Naive thymus-derived CD4-positive, alpha-beta T cell (primary cell): ENCODE data around the gene SLC6A7. TPM values are rescaled to one million over a fixed set of nuclear protein-coding genes. Genes with fewer than 3 reads are reported as not detected.

Experiments used
- ATAC-seq: fragments of 150-1000 bp; cut with Tn5 transposase; 2 replicates; pipeline ENCODE4 v1.10.0; 2021; ENCODE audit warnings: mild to moderate bottlenecking, moderate library complexity
- CTCF ChIA-PET: fragments of 350-600 bp; sonication (Branson Sonifier 250); formaldehyde crosslinking; loops from one replicate; lab custom pipeline; 2021; ENCODE audit warnings: antibody characterized with exemption; lab: Charles Lee
- POLR2A ChIA-PET: fragments of 350-600 bp; sonication (Branson Sonifier 250); formaldehyde crosslinking; loops from one replicate; lab custom pipeline; 2021; ENCODE audit warnings: antibody characterized with exemption, inconsistent platforms; lab: Charles Lee
- DNase-seq, 9 donors: peaks; one replicate each; pipeline versions ENCODE4 v3.0.0 to v3.0.0-alpha.2; 2020 to 2022; ENCODE audit warnings: mixed read lengths in 1 of 9
- H3K27ac ChIP-seq: one replicate; pipeline ENCODE4 v1.7.0; 2013; ENCODE audit warnings: mild to moderate bottlenecking, low read depth, low read length, moderate library complexity
- H3K27me3 ChIP-seq, 2 donors: one replicate each; pipeline ENCODE4 v1.7.0; 2013; ENCODE audit warnings: low read length in 2 of 2, mild to moderate bottlenecking in 2 of 2, moderate library complexity in 2 of 2; ENCODE audit not compliant: control insufficient read depth in 2 of 2, insufficient read depth in 2 of 2
- H3K36me3 ChIP-seq, 3 experiments: 1 replicate in 2 of 3; 2 replicates in 1 of 3; pipeline ENCODE4 v1.7.0; 2013; ENCODE audit warnings: low read length in 3 of 3, mild to moderate bottlenecking in 3 of 3, moderate library complexity in 1 of 3; ENCODE audit not compliant: insufficient read depth in 3 of 3, control insufficient read depth in 2 of 3
- H3K4me1 ChIP-seq, 2 donors: one replicate each; pipeline ENCODE4 v1.7.0; 2013; ENCODE audit warnings: low read length in 2 of 2, mild to moderate bottlenecking in 2 of 2, moderate library complexity in 1 of 2; ENCODE audit not compliant: control insufficient read depth in 2 of 2, insufficient read depth in 2 of 2
- H3K4me3 ChIP-seq: 2 replicates; pipeline ENCODE4 v1.7.0; 2013; ENCODE audit warnings: mild to moderate bottlenecking, low read length
- H3K9me3 ChIP-seq, 3 experiments: 1 replicate in 2 of 3; 2 replicates in 1 of 3; pipeline ENCODE4 v1.7.0; 2013; ENCODE audit warnings: low read length in 3 of 3; ENCODE audit not compliant: control insufficient read depth in 2 of 3
- H3K27ac Mint-ChIP-seq, 9 donors: one replicate each; pipeline ENCODE4 v1.8.0; 2020 to 2022; ENCODE audit warnings: mixed read lengths in 9 of 9, mild to moderate bottlenecking in 8 of 9, moderate library complexity in 5 of 9, inconsistent platforms in 2 of 9
- H3K27me3 Mint-ChIP-seq, 5 donors: one replicate each; pipeline ENCODE4 v1.8.0; 2021 to 2022; ENCODE audit warnings: mixed read lengths in 5 of 5, mild to moderate bottlenecking in 1 of 5
- H3K36me3 Mint-ChIP-seq, 5 donors: one replicate each; pipeline ENCODE4 v1.8.0; 2020 to 2022; ENCODE audit warnings: mixed read lengths in 5 of 5, mild to moderate bottlenecking in 3 of 5, inconsistent platforms in 1 of 5
- H3K4me1 Mint-ChIP-seq, 7 donors: one replicate each; pipeline ENCODE4 v1.8.0; 2020 to 2022; ENCODE audit warnings: mixed read lengths in 7 of 7, mild to moderate bottlenecking in 3 of 7, inconsistent platforms in 1 of 7
- H3K4me3 Mint-ChIP-seq, 10 donors: one replicate each; pipeline ENCODE4 v1.8.0; 2020 to 2022; ENCODE audit warnings: mild to moderate bottlenecking in 10 of 10, mixed read lengths in 10 of 10, moderate library complexity in 6 of 10, inconsistent platforms in 2 of 10
- H3K9me3 Mint-ChIP-seq, 11 donors: one replicate each; pipeline ENCODE4 v1.8.0; 2020 to 2022; ENCODE audit warnings: mixed read lengths in 11 of 11, mild to moderate bottlenecking in 4 of 11, inconsistent platforms in 1 of 11, moderate library complexity in 1 of 11
- intact Hi-C, 2 donors: fragments of 100-400 bp; cut with micrococcal nuclease; formaldehyde crosslinking; loops; one replicate each; pipeline ENCODE4 v1.15.1; 2023
- polyA plus RNA-seq, 2 donors: library from polyadenylated mRNA; unstranded; fragments of 300-500 nt; fragmentation: Illumina TruSeq; gene quantifications; one replicate each; pipeline ENCODE4 v1.2.3, GENCODE V29; 2021
- total RNA-seq, 6 experiments: library from RNA in 5 of 6; stranded (reverse) in 5 of 6; gene quantifications; 1 replicate in 5 of 6; 2 replicates in 1 of 6; pipeline ENCODE4 v1.2.3 and lab custom pipeline; 2021 to 2026

Gene SLC6A7
- total and polyA plus RNA-seq, 7 experiments from 2014 or later = not detected

DNA sequence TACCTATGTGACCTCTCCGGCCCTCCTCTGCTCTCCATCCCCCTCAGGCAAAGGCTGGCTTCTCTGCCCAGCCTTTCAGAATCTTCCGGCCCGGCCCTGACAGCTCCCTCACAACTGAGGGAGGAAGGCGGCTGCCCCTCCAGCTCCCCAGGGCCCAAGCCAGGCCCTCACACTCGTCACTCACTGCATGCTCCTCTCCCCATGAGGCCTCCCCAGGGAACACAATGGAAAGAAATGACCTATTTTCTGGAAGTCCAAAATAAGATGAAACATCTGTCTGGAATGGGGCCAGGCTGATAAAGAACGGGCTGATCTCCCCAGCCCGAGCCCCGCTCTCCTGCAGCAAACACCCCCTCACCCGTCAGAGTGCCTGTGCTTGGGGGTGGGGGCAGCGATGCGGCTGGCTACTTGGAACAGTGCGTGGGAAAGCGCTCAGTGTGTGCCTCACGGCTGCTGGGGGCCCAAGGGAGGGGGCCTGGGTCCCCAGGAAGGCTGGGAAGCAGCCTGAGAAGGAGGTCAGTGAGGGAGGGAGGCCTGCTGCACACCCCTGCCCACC is 45.5 kb upstream of the SLC6A7 start:
- Mint-ChIP-seq H3K4me1 (peaks cover 0 to 16% (median 4%) of the 10 kb centered on the region in 7 donors), H3K27me3 (no peaks in the 10 kb centered on the region), H3K4me3 (no peak overlapping the region), H3K36me3 (peaks cover 0 to 5% (median 0%) of the 10 kb centered on the region in 5 donors), H3K9me3 (no peaks in the 10 kb centered on the region), H3K27ac (no peak overlapping the region)
- Histone ChIP-seq H3K9me3 (no peaks in the 10 kb centered on the region), H3K27me3 (no peaks in the 10 kb centered on the region), H3K4me3 (no peak overlapping the region), H3K27ac (no peak overlapping the region), H3K36me3 (no peaks in the 10 kb centered on the region), H3K4me1 (no peaks in the 10 kb centered on the region)
- no peak for DNase-seq
- intact Hi-C loops = no loop called here
- no peak for ATAC-seq
- POLR2A ChIA-PET = no interaction called here
- CTCF ChIA-PET = no interaction called here

DNA sequence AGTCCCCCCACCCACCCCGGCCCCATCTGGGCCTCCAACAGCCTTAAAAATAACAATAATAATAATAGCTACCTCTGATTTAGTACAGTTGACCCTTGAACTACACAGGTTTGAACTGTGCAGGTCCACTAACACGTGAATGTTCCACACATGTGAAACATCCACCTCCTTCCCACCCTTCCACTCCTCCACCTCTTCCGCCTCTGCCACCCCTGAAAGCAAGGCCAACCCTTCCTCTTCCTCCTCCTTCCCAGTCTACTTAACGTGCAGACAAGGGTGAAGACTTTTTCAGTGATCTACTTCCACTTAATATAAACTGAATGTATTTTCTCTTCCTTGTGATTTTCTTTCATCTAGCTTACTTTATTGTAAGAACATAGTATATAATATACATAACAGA is 45.0 kb upstream of the SLC6A7 start:
- peaks cover 0 to 22% (median 4%) of the 10 kb centered on the region in 7 donors for H3K4me1 Mint-ChIP-seq
- ATAC-seq (no peak), DNase-seq (no peak)
- CTCF ChIA-PET = no interaction called here
- H3K4me3 ChIP-seq = no peak overlapping the region
- no peaks in the 10 kb centered on the region for H3K27me3 ChIP-seq
- no peaks in the 10 kb centered on the region for H3K9me3 Mint-ChIP-seq
- intact Hi-C loops = no loop called here
- H3K27ac Mint-ChIP-seq = no peak overlapping the region
- no peak overlapping the region for H3K4me3 Mint-ChIP-seq
- H3K27ac ChIP-seq = no peak overlapping the region
- no peaks in the 10 kb centered on the region for H3K4me1 ChIP-seq
- no peaks in the 10 kb centered on the region for H3K36me3 ChIP-seq
- H3K36me3 Mint-ChIP-seq = peaks cover 0 to 5% (median 0%) of the 10 kb centered on the region in 5 donors
- POLR2A ChIA-PET = no interaction called here
- H3K27me3 Mint-ChIP-seq = no peaks in the 10 kb centered on the region
- no peaks in the 10 kb centered on the region for H3K9me3 ChIP-seq

GRCh38 chr5:150146235-150146634 is 43.6 kb upstream of the SLC6A7 start:
- ChIA-PET CTCF (interaction anchor here (0.9 kb wide), 1 partner anchor 13 kb away, joined by 5 read pairs; no protein-coding TSS in a partner anchor), POLR2A (no interaction called here)
- H3K27me3 Mint-ChIP-seq = no peaks in the 10 kb centered on the region
- H3K27ac ChIP-seq = no peak overlapping the region
- peaks cover 0 to 29% (median 4%) of the 10 kb centered on the region in 7 donors for H3K4me1 Mint-ChIP-seq
- no peak overlapping the region for H3K27ac Mint-ChIP-seq
- H3K4me1 ChIP-seq = no peaks in the 10 kb centered on the region
- ATAC-seq (no peak), DNase-seq (no peak)
- no peaks in the 10 kb centered on the region for H3K36me3 ChIP-seq
- no peaks in the 10 kb centered on the region for H3K9me3 ChIP-seq
- H3K4me3 ChIP-seq = no peak overlapping the region
- no peak overlapping the region for H3K4me3 Mint-ChIP-seq
- intact Hi-C loops = no loop called here
- no peaks in the 10 kb centered on the region for H3K9me3 Mint-ChIP-seq
- H3K27me3 ChIP-seq = no peaks in the 10 kb centered on the region
- peaks cover 0 to 5% (median 0%) of the 10 kb centered on the region in 5 donors for H3K36me3 Mint-ChIP-seq

- POLR2A ChIA-PET = no interaction called here
- H3K4me1 Mint-ChIP-seq = peaks cover 0 to 29% (median 4%) of the 10 kb centered on the region in 7 donors
- no peaks in the 10 kb centered on the region for H3K9me3 ChIP-seq
Observed at GRCh38 chr5:150146862-150147601, 42.8 kb upstream of the SLC6A7 start.

DNA sequence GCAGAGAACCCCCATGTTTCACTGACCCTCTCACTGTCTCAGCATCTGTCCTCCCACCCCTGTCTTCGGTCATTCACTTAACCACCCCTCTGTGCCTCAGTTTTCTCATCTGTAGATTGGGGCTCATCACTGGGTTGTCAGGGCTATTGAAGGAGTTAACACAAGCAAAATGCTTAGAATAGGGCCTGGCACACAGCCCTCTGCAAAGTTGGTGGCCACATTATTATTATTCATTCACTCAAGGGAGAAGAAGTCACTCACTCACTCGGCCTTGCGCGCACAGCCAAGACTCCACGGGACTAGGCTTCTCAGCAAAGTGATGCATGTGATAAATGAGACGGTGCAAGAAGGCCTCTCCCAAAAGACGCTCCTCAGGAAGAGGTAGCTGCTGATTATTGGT is 42.2 kb upstream of the SLC6A7 start:
- Mint-ChIP-seq H3K27ac (no peak overlapping the region), H3K36me3 (peaks cover 0 to 5% (median 0%) of the 10 kb centered on the region in 5 donors), H3K27me3 (no peaks in the 10 kb centered on the region), H3K4me1 (peaks cover 0 to 32% (median 4%) of the 10 kb centered on the region in 7 donors), H3K4me3 (no peak overlapping the region), H3K9me3 (no peaks in the 10 kb centered on the region)
- no peaks in the 10 kb centered on the region for H3K4me1 ChIP-seq
- H3K27ac ChIP-seq = no peak overlapping the region
- no peak for DNase-seq
- intact Hi-C loops = no loop called here
- no peak for ATAC-seq
- H3K9me3 ChIP-seq = no peaks in the 10 kb centered on the region
- no peak overlapping the region for H3K4me3 ChIP-seq
- ChIA-PET CTCF (no interaction called here), POLR2A (interaction anchor here (1.0 kb wide), 1 partner anchor 265 kb away, joined by 3 read pairs; no protein-coding TSS in a partner anchor)
- no peaks in the 10 kb centered on the region for H3K36me3 ChIP-seq
- no peaks in the 10 kb centered on the region for H3K27me3 ChIP-seq

More at GRCh38 chr5:150146862-150147601, 42.8 kb upstream of the SLC6A7 start:
- H3K27me3 Mint-ChIP-seq = no peaks in the 10 kb centered on the region
- H3K4me1 ChIP-seq = no peaks in the 10 kb centered on the region
- no peak overlapping the region for H3K27ac ChIP-seq
- H3K4me3 ChIP-seq = no peak overlapping the region
- H3K4me3 Mint-ChIP-seq = no peak overlapping the region
- CTCF ChIA-PET = interaction anchor here (0.9 kb wide), 1 partner anchor 12 kb away, joined by 5 read pairs; no protein-coding TSS in a partner anchor
- no peaks in the 10 kb centered on the region for H3K27me3 ChIP-seq
- H3K9me3 Mint-ChIP-seq = no peaks in the 10 kb centered on the region
- H3K27ac Mint-ChIP-seq = no peak overlapping the region
- ATAC-seq (no peak), DNase-seq (no peak)
- H3K36me3 ChIP-seq = no peaks in the 10 kb centered on the region
- intact Hi-C loops = no loop called here
- peaks cover 0 to 5% (median 0%) of the 10 kb centered on the region in 5 donors for H3K36me3 Mint-ChIP-seq

DNA sequence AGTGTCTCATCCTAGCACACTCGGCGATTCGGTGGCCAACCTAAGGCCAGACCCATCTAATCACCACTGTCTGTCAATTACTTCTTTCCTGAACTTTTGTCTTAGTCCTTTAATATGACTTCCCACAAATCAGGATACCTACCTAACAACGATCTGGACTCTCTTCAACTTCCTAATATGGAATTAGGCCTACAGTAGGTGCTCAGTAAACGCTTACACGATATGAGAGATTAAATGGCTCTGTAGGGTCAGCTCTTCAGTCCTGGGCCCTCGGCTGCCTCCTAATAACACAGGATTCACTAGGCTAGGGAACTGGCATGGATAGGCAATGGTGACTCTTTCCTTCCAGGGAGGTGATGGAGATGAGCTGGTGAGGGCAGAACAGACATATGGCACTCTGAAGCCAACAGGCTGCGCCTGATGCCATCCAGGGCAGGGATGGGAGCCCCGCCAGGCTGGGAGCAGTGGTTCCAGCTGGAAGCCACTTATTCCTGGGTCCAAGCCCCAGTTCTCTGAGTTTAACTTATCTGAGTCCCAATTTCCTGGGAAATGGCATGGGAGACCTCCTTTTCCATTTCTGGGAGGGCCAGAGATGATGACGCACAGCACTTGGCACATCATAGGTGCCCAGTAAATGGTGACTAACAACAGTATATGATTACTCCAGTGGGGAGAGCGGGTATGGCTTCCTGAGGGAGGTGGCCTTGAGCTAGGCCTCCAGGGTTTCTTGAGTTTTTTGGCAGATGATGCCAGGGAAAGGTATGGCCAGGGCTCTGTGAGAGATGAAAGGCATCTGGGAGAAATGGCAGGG is 41.5 kb upstream of the SLC6A7 start:
- no peak overlapping the region for H3K4me3 Mint-ChIP-seq
- no peak overlapping the region for H3K27ac ChIP-seq
- peak overlapping the region in 1 of 9 donors; percentile 94 for H3K27ac Mint-ChIP-seq
- POLR2A ChIA-PET = interaction anchor here (1.0 kb wide), 1 partner anchor 265 kb away, joined by 3 read pairs; no protein-coding TSS in a partner anchor
- no peaks in the 10 kb centered on the region for H3K36me3 ChIP-seq
- CTCF ChIA-PET = no interaction called here
- no peaks in the 10 kb centered on the region for H3K9me3 ChIP-seq
- DNase-seq (no peak), ATAC-seq (no peak)
- H3K4me1 ChIP-seq = no peaks in the 10 kb centered on the region
- H3K27me3 ChIP-seq = no peaks in the 10 kb centered on the region
- peaks cover 0 to 27% (median 4%) of the 10 kb centered on the region in 7 donors for H3K4me1 Mint-ChIP-seq
- peaks cover 0 to 5% (median 0%) of the 10 kb centered on the region in 5 donors for H3K36me3 Mint-ChIP-seq
- intact Hi-C loops = no loop called here
- H3K4me3 ChIP-seq = no peak overlapping the region
- no peaks in the 10 kb centered on the region for H3K27me3 Mint-ChIP-seq
- no peaks in the 10 kb centered on the region for H3K9me3 Mint-ChIP-seq
